Ureter (tissue), 1 donor: ENCODE results near the gene ASH1L. TPM values are rescaled to one million over a fixed set of nuclear protein-coding genes. Genes with fewer than 3 reads are reported as not detected.
"Not testable (repeated sequence)": the region's sequence is repeated elsewhere in the genome, so short reads cannot be mapped to it uniquely, and the experiment has no call there.

Experiments
- DNase-seq: peaks from one replicate; pipeline ENCODE4 v3.0.0-alpha.2; 2020; ENCODE audit warnings: low spot score
- total RNA-seq: library from RNA; stranded (reverse); gene quantifications from one replicate; pipeline ENCODE4 v1.2.4, GENCODE V29; 2023
- donor health status: DM: yes; HTN: yes; CAD: no.

The ASH1L gene
- total RNA-seq, 1 donor from 2014 or later: 88.5 TPM

GRCh38 chr1:155329980-155330598, 232.5 kb downstream of the ASH1L start:
- no peak for DNase-seq

- not testable (repeated sequence) for DNase-seq
Measured at GRCh38 chr1:155328856-155329255, 233.7 kb downstream of the ASH1L start.

- DNase-seq: no peak
Measured at GRCh38 chr1:155327981-155328380, 234.6 kb downstream of the ASH1L start.

- DNase-seq: no peak
Measured at GRCh38 chr1:155326631-155327037, 236.0 kb downstream of the ASH1L start.

- no peak for DNase-seq
Measured at GRCh38 chr1:155326020-155326526, 236.5 kb downstream of the ASH1L start.

- no peak for DNase-seq
Measured at GRCh38 chr1:155325603-155325893, 237.1 kb downstream of the ASH1L start.

- DNase-seq: peak; percentile 74
Measured at GRCh38 chr1:155324717-155325602, 237.6 kb downstream of the ASH1L start.

- peak; percentile 96 for DNase-seq
Measured at GRCh38 chr1:155324037-155324716, 238.4 kb downstream of the ASH1L start.

GRCh38 chr1:155323729-155324036, 238.9 kb downstream of the ASH1L start:
- DNase-seq: peak; percentile 95

GRCh38 chr1:155322953-155323728, 239.5 kb downstream of the ASH1L start:
- peak; percentile 93 for DNase-seq

GRCh38 chr1:155322571-155322952, 240.0 kb downstream of the ASH1L start:
- peak; percentile 62 for DNase-seq

- no peak for DNase-seq
Measured at GRCh38 chr1:155321639-155322503, 240.7 kb downstream of the ASH1L start.

GRCh38 chr1:155320661-155321617, 241.7 kb downstream of the ASH1L start, which contains the start of gene RUSC1:
Gene RUSC1, plus strand, starts transcription at chr1:155320894. Its CDS starts 880 bp downstream, at chr1:155321774.
- peak; percentile 80 for DNase-seq

GRCh38 chr1:155320252-155320651, 242.4 kb downstream of the ASH1L start:
- DNase-seq: no peak

GRCh38 chr1:155319536-155319935, 243.1 kb downstream of the ASH1L start:
- DNase-seq: no peak

GRCh38 chr1:155318082-155318481, 244.5 kb downstream of the ASH1L start:
- no peak for DNase-seq

GRCh38 chr1:155316922-155317321, 245.7 kb downstream of the ASH1L start:
- no peak for DNase-seq

GRCh38 chr1:155313261-155313660, 249.3 kb downstream of the ASH1L start:
- no peak for DNase-seq

GRCh38 chr1:155309423-155310021, 253.1 kb downstream of the ASH1L start:
- no peak for DNase-seq
